HG02852 (cell line): ENCODE measurements around the gene CPD.
"Not testable (repeated sequence)": the region's sequence is repeated elsewhere in the genome, so short reads cannot be mapped to it uniquely, and the experiment has no call there.

Source experiments
- ATAC-seq: cut with Tn5 transposase; IDR thresholded peaks from one replicate; pipeline ENCODE4 v1.9.1; 2021; ENCODE audit warnings: mild to moderate bottlenecking, moderate library complexity; ENCODE audit not compliant: unreplicated experiment

CPD gene

GRCh38 chr17:30378825-30379302 is at the start of gene CPD:
TSS of gene CPD (plus strand) at chr17:30378927. CDS start at chr17:30378981, 54 bp downstream.
- ATAC-seq, result peak; percentile 83

GRCh38 chr17:30332057-30332542 is 46.6 kb upstream of the CPD start:
- ATAC-seq, result no peak

GRCh38 chr17:30333503-30334360 is 45.0 kb upstream of the CPD start, which contains the start of gene TMIGD1:
TSS of gene TMIGD1 (minus strand) at chr17:30334057. CDS start at chr17:30332133, 1,924 bp downstream.
- ATAC-seq, result no peak

- no peak for ATAC-seq
These were observed 44.3 kb upstream of the CPD start for GRCh38 chr17:30334421-30334820.

GRCh38 chr17:30336369-30337171 is 42.2 kb upstream of the CPD start:
- ATAC-seq, result peak; percentile 43

GRCh38 chr17:30337393-30337999 is 41.2 kb upstream of the CPD start:
- no peak for ATAC-seq

- no peak for ATAC-seq
These were observed 39.6 kb upstream of the CPD start for GRCh38 chr17:30339086-30339485.

- ATAC-seq, result no peak
These were observed 37.8 kb upstream of the CPD start for GRCh38 chr17:30340801-30341356.

- ATAC-seq, result no peak
These were observed 37.0 kb upstream of the CPD start for GRCh38 chr17:30341703-30342249.

- ATAC-seq, result not testable (repeated sequence)
These were observed 35.5 kb upstream of the CPD start for GRCh38 chr17:30343244-30343643.

GRCh38 chr17:30343796-30344195 is 34.9 kb upstream of the CPD start:
- no peak for ATAC-seq

GRCh38 chr17:30344283-30345088 is 34.2 kb upstream of the CPD start:
- ATAC-seq, result no peak

- no peak for ATAC-seq
These were observed 33.7 kb upstream of the CPD start for GRCh38 chr17:30345089-30345433.

- ATAC-seq, result peak; percentile 55
These were observed 33.1 kb upstream of the CPD start for GRCh38 chr17:30345527-30346075.

GRCh38 chr17:30346221-30346795 is 32.4 kb upstream of the CPD start:
- no peak for ATAC-seq

GRCh38 chr17:30347488-30347887 is 31.2 kb upstream of the CPD start:
- no peak for ATAC-seq

GRCh38 chr17:30349252-30349651 is 29.5 kb upstream of the CPD start:
- no peak for ATAC-seq

- ATAC-seq, result not testable (repeated sequence)
These were observed 27.5 kb upstream of the CPD start for GRCh38 chr17:30351263-30351662.

- ATAC-seq, result no peak
These were observed 27.0 kb upstream of the CPD start for GRCh38 chr17:30351735-30352134.
